MM.1S (cell line): ENCODE results near the gene HOXD8.

Experiments
- EZH2phosphoT487 ChIP-seq: fragments of 300-600 bp; sonication (generic); IDR thresholded peaks from 2 replicates; pipeline ENCODE4 v1.6.1; 2018; ENCODE audit warnings: antibody characterized with exemption, low read length
- TF ChIP-seq, protein P1 (sequence below): fragments of 300-600 bp; sonication (generic); IDR thresholded peaks from 2 replicates; pipeline ENCODE4 v1.5.1; 2016; ENCODE audit warnings: antibody characterized with exemption, low read length, mixed read lengths

DNA sequence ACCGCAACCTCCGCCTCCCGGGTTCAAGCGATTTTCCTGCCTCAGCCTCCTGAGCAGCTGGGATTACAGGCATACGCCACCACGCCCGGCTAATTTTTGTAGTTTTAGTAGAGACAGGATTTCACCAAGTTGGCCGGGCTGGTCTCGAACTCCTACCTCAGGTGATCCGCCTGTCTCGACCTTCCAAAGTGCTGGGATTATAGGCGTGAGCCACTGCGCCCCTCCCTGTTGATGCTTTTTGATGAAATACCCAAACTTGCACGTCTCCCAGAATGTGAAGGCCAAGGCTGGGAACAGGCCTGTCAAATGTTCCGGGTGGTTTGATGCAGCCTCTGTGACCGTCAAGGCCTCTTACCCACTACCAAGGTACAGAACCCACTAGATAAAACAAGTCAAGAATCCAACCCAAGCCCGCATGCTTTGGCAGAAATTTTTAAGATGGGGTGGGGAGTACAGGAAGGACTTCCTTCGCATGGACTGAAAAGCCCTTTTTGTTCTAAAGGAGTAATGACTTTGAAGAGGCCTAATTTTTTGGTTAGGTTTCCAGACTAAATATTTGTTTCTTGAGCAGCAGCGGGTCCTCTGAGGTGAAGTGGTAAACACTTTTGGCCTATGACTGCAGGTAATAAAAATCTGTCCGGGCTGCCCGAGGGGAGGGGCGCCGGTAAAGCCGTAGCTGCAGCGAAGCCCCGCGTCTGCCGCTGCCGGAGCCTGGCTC, 42.0 kb upstream of the HOXD8 start:
- TF ChIP-seq, protein P1, sequence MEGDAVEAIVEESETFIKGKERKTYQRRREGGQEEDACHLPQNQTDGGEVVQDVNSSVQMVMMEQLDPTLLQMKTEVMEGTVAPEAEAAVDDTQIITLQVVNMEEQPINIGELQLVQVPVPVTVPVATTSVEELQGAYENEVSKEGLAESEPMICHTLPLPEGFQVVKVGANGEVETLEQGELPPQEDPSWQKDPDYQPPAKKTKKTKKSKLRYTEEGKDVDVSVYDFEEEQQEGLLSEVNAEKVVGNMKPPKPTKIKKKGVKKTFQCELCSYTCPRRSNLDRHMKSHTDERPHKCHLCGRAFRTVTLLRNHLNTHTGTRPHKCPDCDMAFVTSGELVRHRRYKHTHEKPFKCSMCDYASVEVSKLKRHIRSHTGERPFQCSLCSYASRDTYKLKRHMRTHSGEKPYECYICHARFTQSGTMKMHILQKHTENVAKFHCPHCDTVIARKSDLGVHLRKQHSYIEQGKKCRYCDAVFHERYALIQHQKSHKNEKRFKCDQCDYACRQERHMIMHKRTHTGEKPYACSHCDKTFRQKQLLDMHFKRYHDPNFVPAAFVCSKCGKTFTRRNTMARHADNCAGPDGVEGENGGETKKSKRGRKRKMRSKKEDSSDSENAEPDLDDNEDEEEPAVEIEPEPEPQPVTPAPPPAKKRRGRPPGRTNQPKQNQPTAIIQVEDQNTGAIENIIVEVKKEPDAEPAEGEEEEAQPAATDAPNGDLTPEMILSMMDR, result no peak
- no peak for TF ChIP-seq EZH2phosphoT487
